Heart left ventricle (tissue), 16 donors: Measurements from ENCODE around the gene CUL3. TPM values are rescaled to one million over a fixed set of nuclear protein-coding genes. Genes with fewer than 3 reads are reported as not detected.

Experiments used
- ATAC-seq, 4 donors: fragments of 200-7000 bp; cut with Tn5 transposase; one replicate each; pipeline ENCODE4 v1.9.1; 2020 to 2022; ENCODE audit warnings: moderate library complexity in 4 of 4, mild to moderate bottlenecking in 3 of 4, moderate number of reproducible peaks in 1 of 4
- DNase-seq, 5 donors: peaks; one replicate each; pipeline ENCODE4 v3.0.0-alpha.2; 2020
- H3K27ac ChIP-seq, 12 donors: fragments of 200-600 bp; sonication (generic) in 4 of 12; one replicate each; pipeline versions ENCODE4 v1.5.0 to v1.8.0; 2016 to 2022; ENCODE audit warnings: mild to moderate bottlenecking in 2 of 12
- H3K27me3 ChIP-seq, 9 donors: fragments of 200-600 bp; sonication (generic) in 2 of 9; one replicate each; pipeline versions ENCODE4 v1.5.1 to v1.8.0; 2016 to 2022; ENCODE audit warnings: mild to moderate bottlenecking in 3 of 9
- H3K36me3 ChIP-seq, 9 donors: fragments of 200-600 bp; sonication (generic) in 2 of 9; one replicate each; pipeline versions ENCODE4 v1.5.0 to v1.8.0; 2018 to 2022; ENCODE audit warnings: mild to moderate bottlenecking in 2 of 9
- H3K4me1 ChIP-seq, 12 donors: fragments of 200-600 bp; sonication (generic) in 4 of 12; one replicate each; pipeline versions ENCODE4 v1.5.0 to v1.8.0; 2016 to 2022; ENCODE audit warnings: mild to moderate bottlenecking in 3 of 12
- H3K4me3 ChIP-seq, 12 donors: fragments of 200-600 bp; sonication (generic) in 4 of 12; one replicate each; pipeline versions ENCODE4 v1.5.0 to v1.8.0; 2017 to 2022; ENCODE audit warnings: mild to moderate bottlenecking in 9 of 12, moderate library complexity in 4 of 12
- H3K9me3 ChIP-seq, 12 donors: fragments of 200-600 bp; sonication (generic) in 4 of 12; one replicate each; pipeline versions ENCODE4 v1.5.0 to v1.8.0; 2016 to 2022; ENCODE audit warnings: mild to moderate bottlenecking in 1 of 12
- POLR2A ChIP-seq, 2 donors: fragments of 450-650 bp; IDR thresholded peaks; one replicate each; pipeline ENCODE4 v1.6.1; 2017; ENCODE audit warnings: antibody characterized with exemption in 2 of 2, mild to moderate bottlenecking in 2 of 2, moderate library complexity in 2 of 2
- WGBS, 4 donors: extraction: QIAGEN DNeasy Blood & Tissue Kit in 2 of 4; methylation state at CpG; one replicate each; pipeline versions ENCODE4 v1.1.5 to v1.1.7; 2013 to 2018; 5-methylcytosine and 5-hydroxymethylcytosine counted together
- intact Hi-C, 10 donors: fragments of 100-400 bp; cut with DNase I; formaldehyde crosslinking; loops; one replicate each; pipeline versions ENCODE4 v1.11.1 to v1.14.2; 2022
- polyA plus RNA-seq, 2 donors: library from polyadenylated mRNA; stranded (reverse); fragments of 200-250 nt; gene quantifications; one replicate each; pipeline ENCODE4 v1.2.3, GENCODE V29; 2013
- total RNA-seq, 9 donors: library from RNA; depleted of rRNA in 2 of 9; stranded (reverse); fragments of >200 nt in 2 of 9; fragmentation: NEBNext Ultra II Directional in 3 of 9; extraction: Animal tissue kit (Norgen Biotek cat#: 25700) in 3 of 9; gene quantifications; one replicate each; pipeline versions ENCODE4 v1.1.0 to v1.2.4, GENCODE V29; 2016 to 2023
- TF ChIP-seq, protein P1 (sequence below), 12 donors: fragments of 200-600 bp; sonication (generic) in 4 of 12; IDR thresholded peaks; one replicate each; pipeline versions ENCODE4 v1.5.0 to v1.8.0; 2018 to 2022; ENCODE audit warnings: antibody characterized with exemption in 12 of 12, mild to moderate bottlenecking in 5 of 12
- donor health status: ischemic (EF 13 %, LVEDD 7.1; RV severe dilation, severe dysfunction).
- donor health status: healthy with polysubstance abuse.
- donor health status: DM: no; HTN: yes; CAD: no.
- donor health status: DM: no; HTN: no; CAD: no.
- donor health status: ischemic (EF 25% LVEDD 6.9; RV normal size, moderate dysfunction).
- donor health status: ischemic (EF 25% LVEDD 5.7; RV mildly dilated, moderate dysfunction).
- donor health status: healthy.
- donor health status: DM: yes; HTN: yes; CAD: no.
- donor health status: ischemic (EF 35%, LVEDD 5.7; RV mildly dilated, moderate dysfunction).
- donor health status: nonischemic (EF 11% LVEDD 7.7; RV severe dilation, severe dysfunction).
- donor health status: DM: yes; HTN: yes; CAD: no.
- donor health status: PGD.
- donor health status: ischemic (EF 29% LVEDD 5.4; RV normal size, mild dysfunction).
- donor health status: nonischemic (EF 23%, LVEDD 6.1; RV moderate dilation, normal function).

Gene CUL3
- total and polyA plus RNA-seq, 11 donors: 54.6 to 87.0 (median 72.4) TPM

DNA sequence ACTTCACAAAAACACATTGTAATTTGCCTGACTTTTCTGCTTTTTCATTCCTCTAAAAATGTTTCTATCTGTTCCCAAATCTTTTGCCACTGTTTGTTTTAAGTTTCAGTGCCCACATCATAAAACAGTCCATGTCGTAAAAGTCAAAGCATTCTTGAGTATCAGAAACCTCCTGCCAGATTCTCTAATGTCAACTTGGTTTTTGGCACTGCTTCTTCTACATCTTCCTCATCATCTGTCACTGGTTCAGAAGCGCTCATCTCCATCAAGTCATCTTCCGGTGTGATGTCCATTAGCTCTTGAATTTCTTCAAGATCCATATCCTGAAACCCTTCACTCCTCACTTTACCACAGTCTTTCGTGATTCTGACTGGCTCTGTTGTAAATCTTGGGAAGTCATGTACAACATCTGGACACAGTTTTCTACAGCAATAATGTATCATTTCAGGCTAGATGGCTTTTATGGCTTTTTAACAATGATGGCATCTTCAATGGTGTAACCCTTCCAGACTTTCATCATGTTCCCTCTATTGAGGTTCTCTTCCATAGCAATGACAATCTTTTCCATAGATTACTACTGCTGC lies 19.6 kb downstream of the CUL3 start:
- Histone ChIP-seq H3K4me1 (peaks cover 3 to 80% (median 46%) of the 10 kb centered on the region in 12 donors), H3K9me3 (peaks cover 0 to 9% (median 0%) of the 10 kb centered on the region in 12 donors), H3K27ac (no peak overlapping the region), H3K36me3 (peaks cover 0 to 6% (median 0%) of the 10 kb centered on the region in 9 donors), H3K27me3 (no peaks in the 10 kb centered on the region), H3K4me3 (no peak overlapping the region)
- TF ChIP-seq, protein P1, sequence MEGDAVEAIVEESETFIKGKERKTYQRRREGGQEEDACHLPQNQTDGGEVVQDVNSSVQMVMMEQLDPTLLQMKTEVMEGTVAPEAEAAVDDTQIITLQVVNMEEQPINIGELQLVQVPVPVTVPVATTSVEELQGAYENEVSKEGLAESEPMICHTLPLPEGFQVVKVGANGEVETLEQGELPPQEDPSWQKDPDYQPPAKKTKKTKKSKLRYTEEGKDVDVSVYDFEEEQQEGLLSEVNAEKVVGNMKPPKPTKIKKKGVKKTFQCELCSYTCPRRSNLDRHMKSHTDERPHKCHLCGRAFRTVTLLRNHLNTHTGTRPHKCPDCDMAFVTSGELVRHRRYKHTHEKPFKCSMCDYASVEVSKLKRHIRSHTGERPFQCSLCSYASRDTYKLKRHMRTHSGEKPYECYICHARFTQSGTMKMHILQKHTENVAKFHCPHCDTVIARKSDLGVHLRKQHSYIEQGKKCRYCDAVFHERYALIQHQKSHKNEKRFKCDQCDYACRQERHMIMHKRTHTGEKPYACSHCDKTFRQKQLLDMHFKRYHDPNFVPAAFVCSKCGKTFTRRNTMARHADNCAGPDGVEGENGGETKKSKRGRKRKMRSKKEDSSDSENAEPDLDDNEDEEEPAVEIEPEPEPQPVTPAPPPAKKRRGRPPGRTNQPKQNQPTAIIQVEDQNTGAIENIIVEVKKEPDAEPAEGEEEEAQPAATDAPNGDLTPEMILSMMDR (IDR thresholded peaks at IDR 0.05): no peak
- no peak for TF ChIP-seq POLR2A (IDR thresholded peaks at IDR 0.05)
- intact Hi-C loops: loop anchor here in 1 of 10 donors (10.0 kb wide), 1 partner anchor 81 kb away; no protein-coding TSS in a partner anchor
- ATAC-seq (no peak), DNase-seq (no peak)
- 95 to 97% (median 96%) methylated on average over 4 of the region's 4 CpGs for WGBS, 4 donors

- ATAC-seq (no peak), DNase-seq (no peak)
- TF ChIP-seq, protein P1 (IDR thresholded peaks at IDR 0.05): no peak
- no peak for TF ChIP-seq POLR2A (IDR thresholded peaks at IDR 0.05)
- no peaks in the 10 kb centered on the region for H3K27me3 ChIP-seq
- H3K4me3 ChIP-seq: no peak overlapping the region
- intact Hi-C loops: loop anchor here in 1 of 10 donors (10.0 kb wide), 1 partner anchor 79 kb away; no protein-coding TSS in a partner anchor
- H3K9me3 ChIP-seq: peaks cover 0 to 9% (median 0%) of the 10 kb centered on the region in 12 donors
- peaks cover 0 to 6% (median 0%) of the 10 kb centered on the region in 9 donors for H3K36me3 ChIP-seq
- peaks cover 0 to 61% (median 31%) of the 10 kb centered on the region in 12 donors for H3K4me1 ChIP-seq
- no peak overlapping the region for H3K27ac ChIP-seq
These were observed 21.6 kb downstream of the CUL3 start for GRCh38 chr2:224563537-224563936.

GRCh38 chr2:224562831-224563230 lies 22.3 kb downstream of the CUL3 start:
- no peaks in the 10 kb centered on the region for H3K27me3 ChIP-seq
- H3K27ac ChIP-seq: no peak overlapping the region
- ATAC-seq: no peak
- peaks cover 0 to 6% (median 0%) of the 10 kb centered on the region in 9 donors for H3K36me3 ChIP-seq
- TF ChIP-seq POLR2A (IDR thresholded peaks at IDR 0.05): no peak
- TF ChIP-seq, protein P1 (IDR thresholded peaks at IDR 0.05): no peak
- intact Hi-C loops: loop anchor here in 1 of 10 donors (10.0 kb wide), 1 partner anchor 78 kb away; no protein-coding TSS in a partner anchor
- H3K4me3 ChIP-seq: no peak overlapping the region
- WGBS, 4 donors: 78 to 84% (median 80%) methylated on average over 4 of the region's 4 CpGs
- H3K4me1 ChIP-seq: peaks cover 0 to 60% (median 25%) of the 10 kb centered on the region in 12 donors
- H3K9me3 ChIP-seq: peaks cover 0 to 9% (median 0%) of the 10 kb centered on the region in 12 donors
- DNase-seq: no peak

- DNase-seq (no peak), ATAC-seq (no peak)
- TF ChIP-seq, protein P1 (IDR thresholded peaks at IDR 0.05): no peak
- no peak for TF ChIP-seq POLR2A (IDR thresholded peaks at IDR 0.05)
- Histone ChIP-seq H3K4me1 (peaks cover 0 to 58% (median 28%) of the 10 kb centered on the region in 12 donors), H3K36me3 (peaks cover 0 to 8% (median 0%) of the 10 kb centered on the region in 9 donors), H3K9me3 (peaks cover 0 to 4% (median 0%) of the 10 kb centered on the region in 12 donors), H3K27ac (no peak overlapping the region), H3K27me3 (no peaks in the 10 kb centered on the region), H3K4me3 (no peak overlapping the region)
- intact Hi-C loops: loop anchor here in 1 of 10 donors (10.0 kb wide), 1 partner anchor 77 kb away; no protein-coding TSS in a partner anchor
- 76 to 86% (median 79%) methylated on average over 7 of the region's 7 CpGs for WGBS, 4 donors
These were observed 23.7 kb downstream of the CUL3 start for GRCh38 chr2:224561234-224562005.
